Measurements from ENCODE around the gene SLC22A5. TPM values are rescaled to one million over a fixed set of nuclear protein-coding genes. Genes with fewer than 3 reads are reported as not detected.

SLC22A5 gene
- total RNA-seq, 1 donor from 2014 or later, result 13.1 TPM

- TF ChIP-seq, protein P1, sequence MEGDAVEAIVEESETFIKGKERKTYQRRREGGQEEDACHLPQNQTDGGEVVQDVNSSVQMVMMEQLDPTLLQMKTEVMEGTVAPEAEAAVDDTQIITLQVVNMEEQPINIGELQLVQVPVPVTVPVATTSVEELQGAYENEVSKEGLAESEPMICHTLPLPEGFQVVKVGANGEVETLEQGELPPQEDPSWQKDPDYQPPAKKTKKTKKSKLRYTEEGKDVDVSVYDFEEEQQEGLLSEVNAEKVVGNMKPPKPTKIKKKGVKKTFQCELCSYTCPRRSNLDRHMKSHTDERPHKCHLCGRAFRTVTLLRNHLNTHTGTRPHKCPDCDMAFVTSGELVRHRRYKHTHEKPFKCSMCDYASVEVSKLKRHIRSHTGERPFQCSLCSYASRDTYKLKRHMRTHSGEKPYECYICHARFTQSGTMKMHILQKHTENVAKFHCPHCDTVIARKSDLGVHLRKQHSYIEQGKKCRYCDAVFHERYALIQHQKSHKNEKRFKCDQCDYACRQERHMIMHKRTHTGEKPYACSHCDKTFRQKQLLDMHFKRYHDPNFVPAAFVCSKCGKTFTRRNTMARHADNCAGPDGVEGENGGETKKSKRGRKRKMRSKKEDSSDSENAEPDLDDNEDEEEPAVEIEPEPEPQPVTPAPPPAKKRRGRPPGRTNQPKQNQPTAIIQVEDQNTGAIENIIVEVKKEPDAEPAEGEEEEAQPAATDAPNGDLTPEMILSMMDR (conservative IDR thresholded peaks at IDR 0.05; ENCODE audit: low read depth, low read length), result no peak
- H3K4me3 ChIP-seq (ENCODE audit: low read depth, low read length), result no peak overlapping the region
- DNase-seq (ENCODE audit: low read depth), result no peak
Observed at GRCh38 chr5:132423438-132423898, 54.0 kb downstream of the SLC22A5 start.

DNA sequence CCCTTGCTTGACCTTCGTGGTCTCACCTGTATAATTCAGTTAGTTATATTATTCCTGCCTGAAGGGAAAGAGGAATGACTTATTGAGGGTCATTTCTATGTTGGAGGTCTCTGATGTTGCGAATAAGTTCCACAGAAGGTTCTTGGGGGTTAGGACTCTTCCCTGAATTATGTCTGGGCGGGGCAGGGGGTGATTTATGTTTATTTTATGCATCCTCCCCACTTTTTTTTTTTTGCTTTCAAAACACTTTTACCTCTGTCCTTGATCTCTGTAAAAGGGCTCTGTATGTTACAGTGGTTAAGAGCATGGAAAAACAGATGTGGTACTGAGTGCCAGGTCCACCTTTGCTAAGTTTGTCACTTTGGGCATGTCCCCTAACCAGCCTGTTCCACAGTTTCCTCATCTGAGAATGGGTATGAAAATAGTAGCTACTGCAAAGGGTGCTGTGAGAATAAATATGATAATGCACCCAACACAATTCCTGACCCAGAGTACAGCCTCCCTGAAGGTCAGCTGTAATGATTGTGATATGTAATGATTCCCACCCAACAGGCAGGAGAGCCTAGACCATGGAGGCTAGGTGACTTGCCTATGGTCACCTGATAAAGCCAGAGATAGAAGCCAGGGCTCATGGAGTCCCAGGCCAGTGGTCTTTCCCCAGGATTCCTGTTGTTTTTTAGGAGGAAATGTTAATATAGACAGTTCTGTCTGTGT lies 54.8 kb downstream of the SLC22A5 start:
- no peak for DNase-seq (ENCODE audit: low read depth)
- TF ChIP-seq, protein P1 (conservative IDR thresholded peaks at IDR 0.05; ENCODE audit: low read depth, low read length), result no peak
- no peak overlapping the region for H3K4me3 ChIP-seq (ENCODE audit: low read depth, low read length)

DNA sequence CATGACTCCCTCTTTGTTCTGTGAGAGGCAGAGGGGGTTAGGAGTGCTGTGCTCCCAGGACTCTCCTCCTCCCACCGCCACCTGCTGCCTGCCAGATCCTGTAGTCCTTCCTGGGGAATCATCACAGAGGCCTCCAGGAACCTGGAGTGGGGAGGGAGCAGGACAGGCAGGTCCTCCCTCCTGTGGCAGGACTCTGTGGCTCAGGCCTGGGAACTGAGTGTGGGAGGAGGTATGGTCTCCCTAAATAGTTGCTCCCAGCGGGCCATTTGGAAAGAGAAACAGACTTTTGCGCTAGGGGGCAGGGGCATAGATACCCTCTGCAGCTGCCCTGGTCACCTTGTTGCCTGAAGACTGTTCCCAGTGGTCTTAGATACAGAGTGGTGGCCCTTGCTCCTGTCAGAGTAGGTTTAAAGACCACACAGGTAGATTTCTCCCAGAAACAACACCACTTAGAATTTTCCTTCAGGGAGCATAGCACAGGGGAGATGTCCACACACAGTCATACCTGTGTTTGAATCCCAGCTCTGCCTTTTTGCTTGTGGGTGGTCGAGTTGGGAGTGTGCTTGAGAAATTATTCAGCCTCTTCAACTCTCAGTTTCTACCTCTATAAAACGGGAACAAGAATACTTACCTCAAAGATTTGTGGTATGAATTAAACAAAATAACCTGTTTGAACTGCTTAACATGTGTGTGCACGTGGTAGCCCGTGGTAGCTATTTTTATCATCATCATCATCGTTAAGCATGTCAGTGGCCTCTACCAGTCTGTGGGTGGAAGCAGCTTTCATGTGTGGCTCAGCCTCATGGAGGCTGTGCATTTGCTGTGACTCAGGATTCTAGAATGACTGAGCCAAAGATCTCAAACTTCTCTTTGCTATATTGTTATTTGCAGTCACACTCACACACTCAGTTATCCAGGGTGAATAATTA lies 55.8 kb downstream of the SLC22A5 start:
- no peak overlapping the region for H3K4me3 ChIP-seq (ENCODE audit: low read depth, low read length)
- TF ChIP-seq, protein P1 (conservative IDR thresholded peaks at IDR 0.05; ENCODE audit: low read depth, low read length), result no peak
- no peak for DNase-seq (ENCODE audit: low read depth)

GRCh38 chr5:132425975-132426524 lies 56.5 kb downstream of the SLC22A5 start:
- no peak overlapping the region for H3K4me3 ChIP-seq (ENCODE audit: low read depth, low read length)
- TF ChIP-seq, protein P1 (conservative IDR thresholded peaks at IDR 0.05; ENCODE audit: low read depth, low read length), result no peak
- no peak for DNase-seq (ENCODE audit: low read depth)

DNA sequence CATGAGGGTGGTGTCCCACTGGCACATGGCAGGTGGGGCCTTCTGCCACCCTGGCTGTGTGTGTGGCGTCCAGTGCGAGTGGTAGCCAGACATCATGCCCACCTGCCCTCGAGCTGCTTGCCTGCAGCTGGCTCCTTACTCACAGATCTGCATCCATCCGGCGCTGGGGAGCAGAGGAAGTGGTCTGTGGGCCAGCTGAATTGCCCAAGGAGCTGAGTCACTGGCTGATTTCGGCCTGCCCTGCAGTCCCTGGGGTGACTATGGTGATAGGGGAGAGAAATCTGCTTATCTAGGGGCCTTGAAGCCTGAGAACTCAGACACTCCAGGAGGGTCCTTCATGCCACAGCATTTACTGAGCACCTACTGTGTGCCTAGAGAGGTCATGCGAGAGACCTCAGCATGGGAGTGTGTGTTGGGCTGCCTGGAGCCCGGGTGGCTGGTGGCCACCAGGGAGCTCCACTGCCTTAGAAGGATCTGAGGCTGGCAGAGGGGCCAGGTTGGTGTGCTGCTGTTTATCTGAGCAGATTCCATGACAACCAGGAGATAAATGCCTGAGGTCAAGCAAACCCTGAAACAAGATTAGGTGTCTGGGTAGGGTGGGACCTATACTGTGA lies 57.1 kb downstream of the SLC22A5 start:
- TF ChIP-seq, protein P1 (conservative IDR thresholded peaks at IDR 0.05; ENCODE audit: low read depth, low read length), result peak; percentile 65
- no peak overlapping the region for H3K4me3 ChIP-seq (ENCODE audit: low read depth, low read length)

GRCh38 chr5:132427281-132428146 lies 58.0 kb downstream of the SLC22A5 start:
- DNase-seq (ENCODE audit: low read depth), result no peak
- TF ChIP-seq, protein P1 (conservative IDR thresholded peaks at IDR 0.05; ENCODE audit: low read depth, low read length), result no peak
- H3K4me3 ChIP-seq (ENCODE audit: low read depth, low read length), result no peak overlapping the region

More for the DNA sequence above, 57.1 kb downstream of the SLC22A5 start:
- DNase-seq (ENCODE audit: low read depth), result no peak
